ENCODE measurements around the gene LNX1. TPM values are rescaled to one million over a fixed set of nuclear protein-coding genes. Genes with fewer than 3 reads are reported as not detected.

LNX1 gene
- total RNA-seq, 2 experiments from 2014 or later = not detected

GRCh38 chr4:53531585-53532224 lies 59.6 kb downstream of the LNX1 start:
- DNase-seq (ENCODE audit: low spot score) = no peak
- ChIA-PET CTCF (ENCODE audit: unreplicated experiment) (no interaction called here), POLR2A (no interaction called here)
- Histone ChIP-seq H4K20me1 (ENCODE audit: insufficient read depth, low read length) (no peaks in the 10 kb centered on the region), H3K9me3 (ENCODE audit: low read length) (no peaks in the 10 kb centered on the region), H2AFZ (ENCODE audit: low read length) (no peak overlapping the region), H3K9me2 (ENCODE audit: insufficient read depth, low read length) (no peaks in the 10 kb centered on the region), H3K4me3 (ENCODE audit: low read depth, low read length, poor library complexity, severe bottlenecking) (no peak overlapping the region), H3K4me1 (ENCODE audit: insufficient read depth, low read length, poor library complexity, severe bottlenecking) (no peaks in the 10 kb centered on the region), H3K79me2 (ENCODE audit: insufficient read depth, low read depth, low read length) (no peaks in the 10 kb centered on the region), H3K36me3 (ENCODE audit: insufficient read depth, low read length) (no peaks in the 10 kb centered on the region), H3K4me2 (ENCODE audit: low read length) (no peak overlapping the region), H3K27ac (ENCODE audit: low read depth, low read length, poor library complexity, severe bottlenecking) (no peak overlapping the region)
- intact Hi-C loops (cut with micrococcal nuclease; ENCODE audit: unreplicated experiment) = no loop called here
- TF ChIP-seq EZH2phosphoT487 (IDR thresholded peaks at IDR 0.05; ENCODE audit: borderline replicate concordance, low read depth, low read length) (no peak), CTCF (conservative IDR thresholded peaks at IDR 0.05; ENCODE audit: low read length) (no peak)
- BruUV-seq (replicated peaks) = no TSS peak

GRCh38 chr4:53529025-53529424 lies 62.3 kb downstream of the LNX1 start:
- DNase-seq (ENCODE audit: low spot score) = no peak

More at GRCh38 chr4:53529025-53529424, 62.3 kb downstream of the LNX1 start:
- H3K9me3 ChIP-seq (ENCODE audit: low read length) = no peaks in the 10 kb centered on the region
- H3K9me2 ChIP-seq (ENCODE audit: insufficient read depth, low read length) = no peaks in the 10 kb centered on the region
- BruUV-seq (replicated peaks) = no TSS peak
- intact Hi-C loops (cut with micrococcal nuclease; ENCODE audit: unreplicated experiment) = no loop called here
- POLR2A ChIA-PET = interaction anchor here (1.1 to 1.4 kb wide), 2 partner anchors 10 to 28 kb away, joined by 3 to 6 read pairs; no protein-coding TSS in a partner anchor
- H4K20me1 ChIP-seq (ENCODE audit: insufficient read depth, low read length) = no peaks in the 10 kb centered on the region
- no peak overlapping the region for H2AFZ ChIP-seq (ENCODE audit: low read length)
- H3K4me2 ChIP-seq (ENCODE audit: low read length) = no peak overlapping the region
- no peak for TF ChIP-seq CTCF (conservative IDR thresholded peaks at IDR 0.05; ENCODE audit: low read length)
- TF ChIP-seq EZH2phosphoT487 (IDR thresholded peaks at IDR 0.05; ENCODE audit: borderline replicate concordance, low read depth, low read length) = no peak
- no peaks in the 10 kb centered on the region for H3K4me1 ChIP-seq (ENCODE audit: insufficient read depth, low read length, poor library complexity, severe bottlenecking)
- H3K4me3 ChIP-seq (ENCODE audit: low read depth, low read length, poor library complexity, severe bottlenecking) = no peak overlapping the region
- CTCF ChIA-PET (ENCODE audit: unreplicated experiment) = no interaction called here
- H3K79me2 ChIP-seq (ENCODE audit: insufficient read depth, low read depth, low read length) = no peaks in the 10 kb centered on the region
- no peak overlapping the region for H3K27ac ChIP-seq (ENCODE audit: low read depth, low read length, poor library complexity, severe bottlenecking)
- H3K36me3 ChIP-seq (ENCODE audit: insufficient read depth, low read length) = no peaks in the 10 kb centered on the region

Measured in OCI-LY7 (cell line).